ENCODE results near the gene TRAPPC11.

TRAPPC11 gene

DNA sequence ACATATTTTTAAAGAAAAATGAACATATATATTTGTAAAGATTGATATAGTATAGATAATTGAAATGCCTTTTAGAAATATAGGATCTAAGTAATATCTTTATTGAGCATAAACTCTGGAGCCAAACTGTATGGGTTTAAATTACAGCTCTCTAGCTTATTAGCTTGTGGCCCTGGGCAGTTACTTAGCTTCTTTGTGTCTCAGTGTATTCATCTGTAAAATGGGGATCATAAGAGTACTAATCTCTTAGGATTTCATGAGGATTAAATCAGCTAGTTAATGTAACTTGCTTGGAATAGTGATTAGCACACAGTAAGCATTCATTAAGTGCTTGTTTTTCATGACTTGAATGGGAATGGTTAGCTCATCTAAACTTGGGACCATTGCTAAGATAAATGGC, 32.8 kb downstream of the TRAPPC11 start:
- TF ChIP-seq CTCF (IDR thresholded peaks at IDR 0.05; ENCODE audit: insufficient read depth, low read length, missing control alignments) = no peak
- no peak overlapping the region for H3K4me3 ChIP-seq (ENCODE audit: low read depth, low read length)
- ChIA-PET POLR2A (no interaction called here), CTCF (interaction anchor here (1.3 kb wide), 1 partner anchor 12 kb away, joined by 4 read pairs; no protein-coding TSS in a partner anchor)
- DNase-seq (ENCODE audit: low read depth, low spot score) = no peak

DNA sequence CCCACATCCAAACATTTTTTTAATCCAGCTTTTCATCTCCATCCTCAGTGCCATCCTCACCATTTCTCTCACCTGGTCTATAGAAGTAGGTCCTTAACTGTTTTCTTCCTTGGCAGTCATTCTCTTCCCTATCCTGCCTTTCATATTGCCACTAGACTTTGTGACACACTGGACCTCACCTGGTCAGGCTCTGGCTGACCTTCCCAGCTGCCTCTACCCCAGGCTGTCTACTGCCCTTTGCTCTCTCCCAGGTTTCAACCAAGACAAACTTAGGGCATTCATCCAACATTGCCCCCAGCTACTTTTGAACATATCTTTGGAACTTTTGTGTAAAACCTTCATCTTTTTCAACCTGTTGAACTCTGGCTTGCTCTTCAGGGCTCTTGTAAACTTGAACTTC, 39.8 kb downstream of the TRAPPC11 start:
- DNase-seq (ENCODE audit: low read depth, low spot score) = no peak
- no peak for TF ChIP-seq CTCF (IDR thresholded peaks at IDR 0.05; ENCODE audit: insufficient read depth, low read length, missing control alignments)
- CTCF ChIA-PET = no interaction called here
- POLR2A ChIA-PET = no interaction called here
- no peak overlapping the region for H3K4me3 ChIP-seq (ENCODE audit: low read depth, low read length)

- H3K4me3 ChIP-seq (ENCODE audit: low read depth, low read length) = no peak overlapping the region
- no peak for TF ChIP-seq CTCF (IDR thresholded peaks at IDR 0.05; ENCODE audit: insufficient read depth, low read length, missing control alignments)
- CTCF ChIA-PET = no interaction called here
- DNase-seq (ENCODE audit: low read depth, low spot score) = no peak
- POLR2A ChIA-PET = no interaction called here
Observed at GRCh38 chr4:183700407-183700806, 41.3 kb downstream of the TRAPPC11 start.

GRCh38 chr4:183702492-183702891, 43.4 kb downstream of the TRAPPC11 start:
- CTCF ChIA-PET = no interaction called here
- no peak for TF ChIP-seq CTCF (IDR thresholded peaks at IDR 0.05; ENCODE audit: insufficient read depth, low read length, missing control alignments)
- no peak overlapping the region for H3K4me3 ChIP-seq (ENCODE audit: low read depth, low read length)
- no peak for DNase-seq (ENCODE audit: low read depth, low spot score)
- POLR2A ChIA-PET = no interaction called here

DNA sequence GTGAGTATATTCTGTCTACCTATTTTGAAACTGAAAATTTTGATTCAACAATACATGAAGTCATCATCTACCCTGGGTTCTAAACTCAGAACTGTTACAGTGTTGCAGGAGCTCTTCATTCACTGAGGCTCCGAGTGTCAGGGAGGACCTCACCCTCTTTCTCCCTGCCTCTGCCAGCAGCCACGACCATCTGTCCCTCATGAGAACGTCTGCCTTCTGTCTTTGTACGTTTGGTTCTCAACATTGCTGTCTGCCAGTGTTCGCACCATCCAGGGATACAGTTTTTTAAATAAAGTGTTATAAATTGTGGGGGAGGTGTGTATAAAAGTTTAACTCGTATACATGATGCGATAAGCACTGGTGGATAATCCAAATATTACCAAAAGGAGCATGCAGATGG, 55.5 kb downstream of the TRAPPC11 start:
- no peak for DNase-seq (ENCODE audit: low read depth, low spot score)
- ChIA-PET CTCF (no interaction called here), POLR2A (no interaction called here)
- H3K4me3 ChIP-seq (ENCODE audit: low read depth, low read length) = no peak overlapping the region
- no peak for TF ChIP-seq CTCF (IDR thresholded peaks at IDR 0.05; ENCODE audit: insufficient read depth, low read length, missing control alignments)

DNA sequence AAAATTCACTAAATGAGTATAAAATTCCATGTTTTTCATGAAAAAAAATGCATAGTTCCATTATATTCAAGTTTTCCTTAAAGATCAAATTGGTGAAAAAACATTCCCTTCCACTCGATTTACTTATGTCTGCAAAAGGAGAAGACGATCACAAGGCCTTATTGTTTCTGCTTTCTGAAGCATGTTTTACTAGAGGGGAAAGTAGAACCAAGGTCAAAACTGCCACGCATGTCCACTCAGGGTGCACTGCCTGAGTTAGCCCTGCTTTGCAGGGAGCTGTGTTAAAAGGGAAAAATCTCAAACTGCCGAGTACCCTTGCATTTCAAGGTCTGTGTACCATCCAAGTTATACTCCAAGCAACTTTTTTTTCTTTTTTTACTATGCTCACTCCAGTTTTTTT, 57.2 kb downstream of the TRAPPC11 start:
- TF ChIP-seq CTCF (IDR thresholded peaks at IDR 0.05; ENCODE audit: insufficient read depth, low read length, missing control alignments) = no peak
- ChIA-PET POLR2A (no interaction called here), CTCF (no interaction called here)
- DNase-seq (ENCODE audit: low read depth, low spot score) = no peak
- no peak overlapping the region for H3K4me3 ChIP-seq (ENCODE audit: low read depth, low read length)
